GM12892 (cell line): ENCODE data around the gene IL1RAPL2.

ENCODE experiments used
- POLR2A ChIP-seq: IDR thresholded peaks from 2 replicates; pipeline ENCODE4 v1.6.1; 2011; ENCODE audit warnings: low read depth, low read length, control low read depth
- POLR2AphosphoS5 ChIP-seq: IDR thresholded peaks from 2 replicates; pipeline ENCODE4 v1.6.1; 2011; ENCODE audit warnings: low read depth, low read length, control low read depth
- TAF1 ChIP-seq: IDR thresholded peaks from 2 replicates; pipeline ENCODE4 v1.6.1; 2011; ENCODE audit warnings: low read depth, mild to moderate bottlenecking, control low read depth, low read length, borderline replicate concordance

DNA sequence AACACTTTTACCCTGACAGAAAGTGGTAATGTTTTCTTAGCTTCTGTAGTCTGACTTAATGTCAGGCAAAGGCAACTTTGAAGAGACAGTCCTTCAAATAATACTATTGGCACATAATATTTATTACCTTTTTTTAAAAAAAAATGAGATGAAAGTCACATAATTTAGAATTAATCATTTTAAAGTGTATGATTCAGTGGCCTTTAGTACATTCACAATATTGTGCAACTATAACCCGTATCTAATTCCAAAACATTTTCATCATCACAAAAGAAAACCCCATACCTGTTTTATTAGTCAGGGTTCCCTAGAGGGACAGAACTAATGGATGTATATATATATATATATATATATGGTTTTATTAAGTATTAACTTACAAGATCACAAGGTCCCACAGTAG is 749.2 kb downstream of the IL1RAPL2 start:
- TF ChIP-seq POLR2A (no peak), POLR2AphosphoS5 (no peak), TAF1 (no peak)
